ENCODE data around the gene ASPM.

The ASPM gene

GRCh38 chr1:197180252-197180878, 33.9 kb upstream of the ASPM start:
- DNase-seq (ENCODE audit: low read depth) = peak; percentile 49
- TF ChIP-seq MAX (IDR thresholded peaks at IDR 0.05; ENCODE audit: low read depth, low read length) = no peak
- TF ChIP-seq, protein P1, sequence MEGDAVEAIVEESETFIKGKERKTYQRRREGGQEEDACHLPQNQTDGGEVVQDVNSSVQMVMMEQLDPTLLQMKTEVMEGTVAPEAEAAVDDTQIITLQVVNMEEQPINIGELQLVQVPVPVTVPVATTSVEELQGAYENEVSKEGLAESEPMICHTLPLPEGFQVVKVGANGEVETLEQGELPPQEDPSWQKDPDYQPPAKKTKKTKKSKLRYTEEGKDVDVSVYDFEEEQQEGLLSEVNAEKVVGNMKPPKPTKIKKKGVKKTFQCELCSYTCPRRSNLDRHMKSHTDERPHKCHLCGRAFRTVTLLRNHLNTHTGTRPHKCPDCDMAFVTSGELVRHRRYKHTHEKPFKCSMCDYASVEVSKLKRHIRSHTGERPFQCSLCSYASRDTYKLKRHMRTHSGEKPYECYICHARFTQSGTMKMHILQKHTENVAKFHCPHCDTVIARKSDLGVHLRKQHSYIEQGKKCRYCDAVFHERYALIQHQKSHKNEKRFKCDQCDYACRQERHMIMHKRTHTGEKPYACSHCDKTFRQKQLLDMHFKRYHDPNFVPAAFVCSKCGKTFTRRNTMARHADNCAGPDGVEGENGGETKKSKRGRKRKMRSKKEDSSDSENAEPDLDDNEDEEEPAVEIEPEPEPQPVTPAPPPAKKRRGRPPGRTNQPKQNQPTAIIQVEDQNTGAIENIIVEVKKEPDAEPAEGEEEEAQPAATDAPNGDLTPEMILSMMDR (IDR thresholded peaks at IDR 0.05; ENCODE audit: low read depth, low read length) = peak; percentile 50
- no peak overlapping the region for H3K4me3 ChIP-seq (ENCODE audit: low read depth, low read length)

DNA sequence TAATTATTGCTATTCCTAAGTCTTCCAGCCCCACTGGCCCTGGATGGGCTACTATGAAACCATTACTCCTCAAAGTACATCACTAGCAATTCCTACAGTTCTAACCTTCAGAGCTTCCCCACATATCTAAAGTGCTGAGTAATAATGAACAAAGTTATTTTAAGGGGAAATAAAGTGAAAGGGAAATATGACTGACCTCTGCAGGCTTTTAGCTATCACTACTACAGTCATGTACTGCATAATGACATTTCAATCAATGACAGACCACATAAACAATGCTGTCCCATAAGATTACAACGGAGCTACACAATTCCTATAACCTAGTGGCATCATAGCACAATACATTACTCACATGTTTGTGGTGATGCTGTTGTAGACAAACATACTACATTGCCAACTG, 32.5 kb upstream of the ASPM start:
- H3K4me3 ChIP-seq (ENCODE audit: low read depth, low read length) = no peak overlapping the region
- DNase-seq (ENCODE audit: low read depth) = no peak
- TF ChIP-seq MAX (IDR thresholded peaks at IDR 0.05; ENCODE audit: low read depth, low read length) (no peak), MYC (IDR thresholded peaks at IDR 0.05; ENCODE audit: low read depth, low read length) (no peak), POLR2A (IDR thresholded peaks at IDR 0.05; ENCODE audit: extremely low read depth, insufficient read length) (no peak)
- TF ChIP-seq, protein P1 (IDR thresholded peaks at IDR 0.05; ENCODE audit: low read depth, low read length) = no peak

DNA sequence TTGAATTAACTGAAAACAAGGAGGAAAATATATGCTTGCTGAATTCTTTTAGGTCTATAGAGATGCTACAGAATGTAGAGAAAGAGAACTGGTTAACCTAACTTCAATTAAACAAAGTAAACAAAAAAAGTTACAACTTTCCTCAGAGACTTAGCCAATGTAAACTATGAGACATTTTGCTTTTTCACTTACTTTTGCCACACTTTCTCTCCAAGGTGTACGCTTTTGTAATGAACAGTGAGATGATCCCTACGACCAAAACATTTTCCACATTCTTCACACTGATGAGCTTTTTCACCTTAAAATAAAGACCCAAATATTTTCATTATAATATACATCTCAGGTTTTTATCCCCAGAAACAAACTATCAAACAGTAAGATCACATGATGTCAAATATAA, 28.3 kb upstream of the ASPM start:
- no peak for DNase-seq (ENCODE audit: low read depth)

GRCh38 chr1:197173571-197174507, 27.4 kb upstream of the ASPM start:
- no peak overlapping the region for H3K4me3 ChIP-seq (ENCODE audit: low read depth, low read length)
- TF ChIP-seq POLR2A (IDR thresholded peaks at IDR 0.05; ENCODE audit: extremely low read depth, insufficient read length) = no peak
- no peak for TF ChIP-seq MYC (IDR thresholded peaks at IDR 0.05; ENCODE audit: low read depth, low read length)
- TF ChIP-seq, protein P1 (IDR thresholded peaks at IDR 0.05; ENCODE audit: low read depth, low read length) = no peak
- TF ChIP-seq MAX (IDR thresholded peaks at IDR 0.05; ENCODE audit: low read depth, low read length) = no peak
- peak; percentile 38 for DNase-seq (ENCODE audit: low read depth)

More for the DNA sequence above, 28.3 kb upstream of the ASPM start:
- H3K4me3 ChIP-seq (ENCODE audit: low read depth, low read length) = no peak overlapping the region
- TF ChIP-seq, protein P1 (IDR thresholded peaks at IDR 0.05; ENCODE audit: low read depth, low read length) = no peak
- no peak for TF ChIP-seq MYC (IDR thresholded peaks at IDR 0.05; ENCODE audit: low read depth, low read length)
- TF ChIP-seq MAX (IDR thresholded peaks at IDR 0.05; ENCODE audit: low read depth, low read length) = no peak
- no peak for TF ChIP-seq POLR2A (IDR thresholded peaks at IDR 0.05; ENCODE audit: extremely low read depth, insufficient read length)

DNA sequence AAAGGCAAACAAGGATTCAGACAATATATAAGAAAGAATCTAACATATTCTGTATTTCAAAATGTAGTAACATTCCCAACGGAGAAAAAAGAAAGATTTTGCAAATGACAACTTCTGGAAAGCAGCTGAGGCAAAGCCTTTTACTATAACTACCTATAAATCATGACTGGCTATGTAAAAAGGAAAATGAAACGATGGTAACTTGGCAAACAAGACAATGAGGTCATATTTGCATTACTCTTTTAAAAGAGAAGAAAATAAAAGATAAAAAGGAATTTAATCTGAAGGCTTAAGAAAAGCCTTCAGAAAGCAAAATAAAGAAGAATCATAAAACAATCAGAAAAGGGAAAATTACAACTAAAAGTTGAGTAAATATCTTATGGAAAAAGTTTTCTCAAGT, 25.1 kb upstream of the ASPM start:
- no peak overlapping the region for H3K4me3 ChIP-seq (ENCODE audit: low read depth, low read length)
- no peak for DNase-seq (ENCODE audit: low read depth)
- TF ChIP-seq, protein P1 (IDR thresholded peaks at IDR 0.05; ENCODE audit: low read depth, low read length) = no peak
- TF ChIP-seq MYC (IDR thresholded peaks at IDR 0.05; ENCODE audit: low read depth, low read length) (no peak), POLR2A (IDR thresholded peaks at IDR 0.05; ENCODE audit: extremely low read depth, insufficient read length) (no peak), MAX (IDR thresholded peaks at IDR 0.05; ENCODE audit: low read depth, low read length) (no peak)

Measured in NB4 (cell line).